GM18951 (cell line): ENCODE data around the gene FAM184B.

Source experiments
- POLR2A ChIP-seq: IDR thresholded peaks from 4 replicates; pipeline ENCODE4 v1.6.1; 2011; ENCODE audit warnings: mild to moderate bottlenecking; ENCODE audit not compliant: insufficient read length, insufficient read depth; ENCODE audit errors: extremely low read depth
- in situ Hi-C: fragments of 300-500 bp; cut with MboI; formaldehyde crosslinking; loops from one replicate; pipeline ENCODE4 v1.12.0; 2022; ENCODE audit warnings: low sequenced_read_pairs, mixed read lengths, inconsistent platforms; ENCODE audit not compliant: unreplicated experiment

The FAM184B gene

DNA sequence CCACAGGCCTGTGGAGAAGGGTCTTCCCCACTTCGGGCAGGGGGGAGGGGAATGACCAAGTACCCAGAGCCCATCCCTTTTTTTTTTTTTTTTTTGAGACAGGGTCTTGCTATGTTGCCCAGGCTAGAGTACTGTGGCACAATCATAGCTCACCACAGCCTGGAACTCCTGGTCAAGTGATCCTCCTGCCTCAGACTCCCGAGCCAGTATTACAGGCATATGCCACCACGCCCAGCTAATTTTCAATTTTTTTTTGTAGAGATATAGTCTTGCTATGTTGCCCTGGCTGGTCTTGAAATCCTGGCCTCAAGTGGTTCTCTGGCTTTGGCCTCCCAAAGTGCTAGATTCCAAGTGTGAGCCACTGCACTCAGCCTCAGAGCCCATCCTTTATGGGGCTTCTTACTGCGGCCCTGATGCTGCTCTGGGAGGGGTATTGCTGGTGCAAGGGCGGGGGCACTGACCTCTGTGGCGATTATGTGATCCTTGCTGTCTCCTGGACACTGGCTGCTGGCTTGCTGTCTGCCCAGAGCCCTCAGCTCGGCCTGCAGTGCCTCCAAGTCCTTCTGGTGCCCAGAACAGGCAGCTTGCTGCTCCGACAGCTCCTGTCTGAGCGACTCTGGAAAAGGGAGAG lies 134.1 kb downstream of the FAM184B start:
- in situ Hi-C loops, result no loop called here
- TF ChIP-seq POLR2A, result no peak

DNA sequence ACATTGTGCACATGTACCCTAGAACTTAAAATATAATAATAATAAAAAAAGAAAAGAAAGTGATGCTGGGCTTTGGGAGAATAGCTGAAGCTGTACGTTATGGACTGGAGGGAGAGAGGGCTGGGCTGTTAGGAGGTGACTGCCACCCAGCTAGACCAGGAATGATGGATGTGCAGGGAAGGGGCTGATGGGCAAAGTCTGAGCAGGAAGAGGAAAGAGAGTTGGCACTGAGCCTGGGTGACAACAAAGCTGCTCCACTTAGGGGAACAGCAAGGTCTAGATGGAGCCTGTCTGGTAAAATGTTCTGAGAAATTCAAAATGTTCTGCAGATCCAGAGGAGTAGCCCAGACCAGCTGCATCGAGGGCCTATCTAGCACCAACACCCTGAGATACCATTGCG lies 134.7 kb downstream of the FAM184B start:
- in situ Hi-C loops, result no loop called here
- no peak for TF ChIP-seq POLR2A

DNA sequence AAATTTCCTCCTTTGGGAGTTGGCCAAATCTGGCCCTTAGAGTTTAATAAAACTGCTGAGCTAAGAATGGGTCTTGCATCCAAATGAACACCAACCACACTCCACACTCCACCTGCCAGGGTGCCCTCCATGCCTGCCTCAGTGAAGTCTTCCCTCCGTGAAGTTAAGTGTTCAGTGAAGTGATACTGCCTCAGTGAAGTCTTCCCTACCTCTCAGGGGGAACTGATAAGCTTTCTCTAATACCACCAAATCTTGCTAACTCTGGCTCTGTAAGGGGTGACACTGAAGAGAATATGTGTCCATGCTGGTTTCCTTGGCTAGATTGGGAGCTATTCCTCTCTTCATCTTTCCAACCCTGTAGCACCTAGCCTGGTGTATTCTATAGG lies 139.0 kb downstream of the FAM184B start:
- in situ Hi-C loops, result no loop called here
- TF ChIP-seq POLR2A, result no peak

DNA sequence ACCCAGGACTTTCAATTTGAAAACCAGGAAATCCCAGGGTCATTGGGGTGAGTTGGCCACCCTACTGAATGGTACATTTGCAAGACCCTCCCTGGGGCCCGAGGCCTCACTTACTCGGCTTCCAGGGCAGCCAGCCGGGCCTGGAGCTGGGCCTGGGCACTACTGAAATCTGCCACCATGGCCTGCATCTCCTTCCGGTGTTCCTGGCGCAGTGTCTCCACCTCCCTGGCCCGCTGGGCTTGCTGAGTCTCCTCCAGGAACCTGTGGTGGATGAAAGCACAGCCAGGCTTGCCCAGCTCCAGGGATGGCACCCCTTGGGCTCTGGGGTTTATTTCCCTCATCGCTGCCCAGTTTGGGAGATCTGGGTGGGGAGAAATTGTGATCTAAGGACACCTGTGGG lies 142.3 kb downstream of the FAM184B start:
- no peak for TF ChIP-seq POLR2A
- in situ Hi-C loops, result no loop called here

DNA sequence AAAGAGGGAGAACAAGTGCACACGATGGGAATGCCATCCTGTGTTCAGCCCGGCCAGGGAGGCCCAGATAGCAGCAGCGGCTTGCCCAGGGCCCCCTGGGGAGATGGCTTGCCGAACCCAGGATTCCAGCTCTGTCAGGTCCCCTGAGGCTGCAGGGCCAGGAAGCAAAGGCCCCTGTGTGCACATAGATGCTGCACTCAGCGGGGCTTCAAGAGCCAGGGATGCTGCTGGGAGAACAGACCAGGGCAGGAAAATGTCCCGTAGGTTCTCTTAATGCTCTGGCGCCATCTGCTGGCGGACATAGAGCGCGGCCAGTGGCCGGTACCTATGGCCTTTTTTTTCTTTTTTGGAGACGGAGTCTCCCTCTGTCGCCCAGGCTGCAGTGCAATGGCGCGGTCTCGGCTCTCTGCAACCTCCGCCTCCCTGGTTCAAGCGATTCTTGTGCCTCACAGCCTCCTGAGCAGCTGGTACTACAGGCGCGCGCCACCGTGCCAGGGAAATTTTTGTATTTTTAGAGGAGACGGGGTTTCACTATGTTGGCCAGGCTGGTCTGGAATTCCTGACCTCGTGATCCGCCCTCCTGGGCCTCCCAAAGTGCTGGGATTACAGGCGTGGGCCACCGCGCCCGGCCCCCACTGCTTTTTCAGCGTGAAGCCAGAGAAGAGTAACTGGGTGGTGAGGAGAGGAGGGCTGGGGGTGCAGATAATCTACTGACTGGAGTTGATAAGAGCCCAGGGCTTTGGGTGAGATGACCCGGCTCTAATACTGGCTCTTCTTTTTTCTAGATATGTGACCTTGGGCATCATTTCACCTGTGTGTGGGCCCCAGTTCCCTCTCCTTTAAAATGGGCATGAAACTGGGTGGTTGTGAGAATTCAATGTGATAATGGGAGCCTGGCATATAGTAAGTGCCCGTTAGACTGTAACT lies 144.5 kb downstream of the FAM184B start:
- in situ Hi-C loops, result no loop called here
- no peak for TF ChIP-seq POLR2A

- TF ChIP-seq POLR2A, result no peak
- in situ Hi-C loops, result no loop called here
Measured at GRCh38 chr4:17636341-17636695, 145.1 kb downstream of the FAM184B start.

DNA sequence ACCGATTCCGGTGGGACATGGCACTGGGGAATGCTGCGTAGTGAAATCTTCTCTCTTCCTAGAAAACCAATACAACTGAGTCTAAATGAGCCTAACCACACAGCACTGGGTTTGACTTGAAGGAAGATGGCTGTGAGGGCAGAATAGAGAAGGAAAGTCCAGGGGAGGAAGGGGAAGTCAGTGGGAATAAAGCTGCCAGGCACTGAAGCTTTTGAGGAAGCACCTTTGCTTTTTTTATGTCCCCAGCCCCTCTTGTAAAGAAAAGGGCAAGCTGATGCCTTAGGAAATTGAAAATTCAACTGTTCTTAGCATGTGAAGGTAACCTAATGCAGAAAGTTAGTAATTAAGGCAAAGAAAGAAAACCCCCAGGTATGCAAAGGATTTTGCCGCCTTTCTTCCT lies 146.4 kb downstream of the FAM184B start:
- in situ Hi-C loops, result no loop called here
- TF ChIP-seq POLR2A, result no peak

- in situ Hi-C loops, result no loop called here
- TF ChIP-seq POLR2A, result no peak
Measured at GRCh38 chr4:17633600-17633999, 147.8 kb downstream of the FAM184B start.

- in situ Hi-C loops, result no loop called here
Measured at GRCh38 chr4:17630228-17630627, 151.2 kb downstream of the FAM184B start.

DNA sequence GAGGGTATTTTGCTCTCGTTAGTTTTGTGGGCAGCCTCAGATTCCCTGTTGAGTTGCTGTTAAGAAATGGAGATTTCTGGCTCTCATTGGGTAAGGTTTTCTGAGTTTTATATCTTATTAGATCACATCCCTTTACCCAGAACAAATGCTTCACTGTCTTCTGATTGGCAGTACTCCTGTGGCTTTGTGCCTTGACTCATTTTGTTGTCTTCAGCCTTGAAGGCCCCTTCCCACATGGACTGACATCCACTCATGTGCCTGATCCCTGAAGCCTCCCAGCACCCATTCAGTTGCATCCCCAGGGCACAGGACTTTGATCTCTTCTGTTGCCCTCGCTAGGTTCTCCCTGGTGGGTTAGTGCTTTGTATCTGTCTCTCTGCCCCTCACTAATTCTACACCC lies 156.6 kb downstream of the FAM184B start:
- TF ChIP-seq POLR2A, result no peak
- in situ Hi-C loops, result no loop called here

More at GRCh38 chr4:17630228-17630627, 151.2 kb downstream of the FAM184B start:
- TF ChIP-seq POLR2A, result no peak

DNA sequence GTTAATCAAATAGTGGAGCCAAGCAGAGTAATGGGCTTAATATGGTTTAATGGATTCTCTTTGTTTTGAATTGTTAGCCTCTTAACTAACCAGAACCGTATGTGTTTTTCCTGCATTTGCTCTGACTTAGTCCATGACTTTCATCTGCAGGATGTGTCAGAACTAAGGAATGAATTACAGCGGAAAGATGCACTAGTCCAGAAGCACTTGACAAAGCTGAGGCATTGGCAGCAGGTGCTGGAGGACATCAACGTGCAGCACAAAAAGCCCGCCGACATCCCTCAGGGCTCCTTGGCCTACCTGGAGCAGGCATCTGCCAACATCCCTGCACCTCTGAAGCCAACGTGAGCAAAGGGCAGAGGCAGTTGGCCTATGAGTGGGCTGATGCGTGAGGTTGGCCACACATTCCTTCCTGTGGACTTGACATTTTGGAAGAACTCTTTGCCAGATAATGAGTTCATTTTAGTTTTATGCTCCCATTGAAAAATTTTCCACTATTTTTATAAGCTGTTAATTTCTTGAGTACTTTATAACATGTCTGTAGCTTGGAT lies 157.9 kb downstream of the FAM184B start:
- in situ Hi-C loops, result no loop called here
- TF ChIP-seq POLR2A, result no peak

DNA sequence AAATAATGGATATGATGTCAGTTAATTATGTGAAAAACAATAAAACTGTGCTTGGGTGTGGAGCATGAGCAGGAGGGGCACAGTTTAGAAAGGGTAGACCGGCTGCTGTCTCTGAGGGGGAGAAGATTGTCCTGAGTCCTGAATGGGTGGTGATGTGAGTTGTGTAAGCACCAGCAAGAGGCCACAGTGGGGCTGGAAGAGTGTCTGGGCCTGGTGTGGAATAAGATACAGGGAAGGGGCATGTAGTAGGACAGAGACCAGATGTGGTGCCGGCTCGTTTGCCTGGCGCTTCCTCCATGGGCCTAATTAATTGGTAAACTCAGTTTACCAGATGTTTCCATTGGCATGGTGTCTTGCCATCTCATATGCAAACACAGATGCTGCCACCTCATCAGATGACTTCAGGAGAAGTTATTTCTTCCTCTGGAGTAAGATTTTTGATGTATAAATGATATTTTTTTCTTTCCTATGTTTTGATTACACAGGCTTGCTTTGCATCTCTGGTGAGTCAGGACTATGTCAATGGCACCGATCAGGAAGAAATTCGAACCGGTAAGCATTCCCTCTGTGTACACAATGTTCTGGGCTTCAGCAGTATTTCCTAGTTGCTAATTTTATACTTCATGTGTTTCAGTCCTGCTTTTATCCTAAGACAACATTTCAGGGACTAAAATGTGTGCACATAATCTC lies 161.9 kb downstream of the FAM184B start:
- no peak for TF ChIP-seq POLR2A
- in situ Hi-C loops, result no loop called here

DNA sequence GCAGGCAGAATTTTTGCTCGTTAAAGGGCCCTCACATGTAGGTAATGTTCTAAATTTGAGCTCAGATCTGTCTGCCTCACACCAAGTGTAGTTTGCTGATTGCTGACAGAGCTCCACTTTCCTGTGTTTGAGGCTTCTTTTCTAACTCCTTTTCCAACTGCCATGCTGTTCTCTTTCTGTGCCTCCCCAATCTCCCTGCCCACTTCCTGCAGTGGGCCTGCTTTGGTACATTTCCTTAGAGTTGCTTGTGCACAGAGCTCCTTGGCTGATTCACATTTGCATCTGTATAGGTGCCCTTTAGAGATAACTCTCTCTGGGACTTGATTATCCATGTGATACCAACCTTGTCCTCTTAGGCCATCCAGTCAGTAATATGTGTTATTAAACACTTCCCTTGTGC lies 162.5 kb downstream of the FAM184B start:
- in situ Hi-C loops, result no loop called here
- TF ChIP-seq POLR2A, result no peak
